NCI-H2107 (cell line): ENCODE data around the gene UBFD1.
"Not testable (repeated sequence)": the region's sequence is repeated elsewhere in the genome, so short reads cannot be mapped to it uniquely, and the experiment has no call there.

ENCODE experiments used
- DNase-seq: peaks from one replicate; lab custom pipeline; 2025; lab: John Stamatoyannopoulos, UW

The UBFD1 gene, protein sequence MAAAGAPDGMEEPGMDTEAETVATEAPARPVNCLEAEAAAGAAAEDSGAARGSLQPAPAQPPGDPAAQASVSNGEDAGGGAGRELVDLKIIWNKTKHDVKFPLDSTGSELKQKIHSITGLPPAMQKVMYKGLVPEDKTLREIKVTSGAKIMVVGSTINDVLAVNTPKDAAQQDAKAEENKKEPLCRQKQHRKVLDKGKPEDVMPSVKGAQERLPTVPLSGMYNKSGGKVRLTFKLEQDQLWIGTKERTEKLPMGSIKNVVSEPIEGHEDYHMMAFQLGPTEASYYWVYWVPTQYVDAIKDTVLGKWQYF

DNA sequence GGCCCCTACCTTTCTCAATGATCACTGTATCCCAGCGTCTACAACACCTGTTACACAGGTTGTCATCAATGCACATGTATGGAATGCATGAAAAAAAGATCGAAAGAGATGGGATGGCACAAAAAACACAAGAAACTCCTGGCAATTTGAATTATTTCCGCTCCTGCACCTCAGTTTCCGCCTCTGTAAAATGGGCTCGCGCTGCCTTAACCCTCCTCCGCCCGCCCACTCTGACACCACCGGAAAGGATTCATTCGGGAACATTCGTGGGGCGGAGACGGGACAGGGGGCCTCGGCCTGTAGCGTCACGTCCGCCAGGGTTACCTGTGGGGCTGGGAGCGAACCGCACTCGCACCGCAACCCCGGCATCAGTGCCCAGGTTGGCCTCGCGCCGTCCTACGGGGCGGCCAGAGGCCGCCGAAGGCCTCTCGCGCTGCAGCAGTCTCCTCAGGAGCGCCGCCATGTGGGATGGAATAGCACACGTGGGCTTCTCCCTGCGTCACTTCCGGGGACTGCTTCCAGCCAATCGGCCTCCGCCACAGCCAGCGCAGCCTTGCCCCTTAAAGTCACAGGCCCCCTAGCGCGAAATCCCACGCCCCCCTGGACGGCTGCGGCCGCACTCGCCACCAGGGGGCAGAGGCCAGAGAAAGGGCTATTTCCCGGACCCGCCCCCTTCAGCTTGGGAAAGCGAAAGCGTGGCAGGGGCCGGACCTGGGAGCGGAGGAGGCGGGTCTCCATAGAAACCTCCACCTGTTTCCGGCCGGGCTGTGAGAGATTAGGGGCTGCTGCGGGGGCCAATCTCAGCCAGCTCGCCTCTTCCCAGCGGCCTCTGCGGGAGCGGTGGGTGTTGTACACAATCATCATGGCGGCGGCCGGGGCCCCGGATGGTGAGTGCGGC is at the start of gene UBFD1, which contains the start of gene EARS2:
TSS of gene UBFD1 (plus strand) at position 847 of the 898 bp plus-strand sequence. CDS start at position 863, 16 bp downstream.
TSS of gene EARS2 (minus strand) at position 470 of the 898 bp plus-strand sequence. CDS start at position 463, 7 bp downstream.
- DNase-seq = peak; percentile 99

DNA sequence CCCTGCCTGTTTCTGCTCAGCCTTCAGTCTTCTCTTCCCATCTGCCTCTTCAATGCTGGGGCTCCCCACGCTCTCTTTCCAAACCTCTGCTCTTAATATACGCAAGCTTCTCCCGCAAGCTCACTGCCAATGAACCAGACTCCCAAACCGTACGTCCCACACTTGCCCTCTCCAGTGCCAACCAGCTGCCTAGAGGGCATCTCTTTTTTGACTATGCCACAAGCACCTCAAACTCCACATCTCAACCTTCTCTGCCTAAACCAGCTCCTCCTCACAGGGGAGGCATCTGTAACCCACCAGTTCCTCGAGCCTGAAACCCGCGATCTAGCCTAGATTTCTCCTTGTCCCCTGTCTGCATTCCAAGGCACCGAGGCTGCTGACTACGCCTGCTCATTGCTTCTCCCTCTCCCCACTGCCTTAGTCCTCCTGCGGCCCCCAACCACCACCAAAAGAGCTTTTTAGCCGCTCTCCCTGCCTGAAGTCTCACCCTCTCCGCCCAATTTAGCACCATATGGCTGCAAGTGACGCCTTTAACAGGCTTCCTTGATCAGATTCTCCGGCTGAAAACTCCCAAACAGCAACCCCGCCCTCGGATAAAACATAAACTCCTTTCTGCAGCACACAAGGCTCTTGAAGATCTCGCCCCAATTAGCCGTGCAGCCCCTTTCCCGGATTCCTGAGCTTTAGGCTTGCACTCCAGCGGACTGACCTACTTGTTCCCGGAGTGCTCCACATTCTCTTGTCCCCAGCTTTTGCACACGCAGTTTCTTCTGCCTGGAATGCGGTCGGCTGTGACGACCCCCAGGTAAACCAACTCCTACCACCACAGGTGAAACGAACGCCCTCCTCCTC is 48.7 kb upstream of the UBFD1 start:
- no peak for DNase-seq

DNA sequence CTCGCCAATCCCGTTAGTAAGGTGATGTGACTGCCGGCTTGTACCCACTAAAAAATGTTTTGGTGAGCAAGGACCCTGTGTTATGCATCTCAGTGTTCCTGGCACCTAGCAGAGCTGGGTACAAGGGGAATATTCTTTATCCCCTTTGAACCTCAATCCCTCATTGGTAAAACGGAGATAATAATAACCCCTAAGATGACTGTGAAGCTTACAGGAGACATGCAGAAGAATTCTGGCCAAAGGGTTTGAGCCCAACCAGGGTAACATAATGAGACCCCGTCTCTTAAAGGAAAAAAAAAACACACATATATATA is 48.1 kb upstream of the UBFD1 start:
- no peak for DNase-seq

DNA sequence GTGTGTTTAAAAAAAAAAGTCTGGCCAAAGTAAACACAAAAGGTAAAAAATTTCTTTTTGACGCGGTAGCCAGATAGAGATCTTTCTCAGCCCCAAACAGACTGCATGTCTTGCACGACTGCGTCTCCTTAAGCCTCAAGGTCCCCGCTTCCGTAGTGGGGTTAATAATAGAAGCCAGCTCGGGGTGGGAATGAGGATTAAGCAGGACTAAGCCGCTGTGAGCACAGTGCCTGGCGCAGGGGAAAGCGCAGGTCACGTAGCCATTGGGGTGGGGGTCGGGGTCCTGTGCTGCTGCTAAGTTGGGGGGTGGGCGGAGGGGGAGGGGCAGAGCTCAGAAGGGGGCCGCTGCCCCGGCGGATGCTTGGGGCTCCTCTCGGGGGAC is 47.8 kb upstream of the UBFD1 start:
- DNase-seq = no peak

DNA sequence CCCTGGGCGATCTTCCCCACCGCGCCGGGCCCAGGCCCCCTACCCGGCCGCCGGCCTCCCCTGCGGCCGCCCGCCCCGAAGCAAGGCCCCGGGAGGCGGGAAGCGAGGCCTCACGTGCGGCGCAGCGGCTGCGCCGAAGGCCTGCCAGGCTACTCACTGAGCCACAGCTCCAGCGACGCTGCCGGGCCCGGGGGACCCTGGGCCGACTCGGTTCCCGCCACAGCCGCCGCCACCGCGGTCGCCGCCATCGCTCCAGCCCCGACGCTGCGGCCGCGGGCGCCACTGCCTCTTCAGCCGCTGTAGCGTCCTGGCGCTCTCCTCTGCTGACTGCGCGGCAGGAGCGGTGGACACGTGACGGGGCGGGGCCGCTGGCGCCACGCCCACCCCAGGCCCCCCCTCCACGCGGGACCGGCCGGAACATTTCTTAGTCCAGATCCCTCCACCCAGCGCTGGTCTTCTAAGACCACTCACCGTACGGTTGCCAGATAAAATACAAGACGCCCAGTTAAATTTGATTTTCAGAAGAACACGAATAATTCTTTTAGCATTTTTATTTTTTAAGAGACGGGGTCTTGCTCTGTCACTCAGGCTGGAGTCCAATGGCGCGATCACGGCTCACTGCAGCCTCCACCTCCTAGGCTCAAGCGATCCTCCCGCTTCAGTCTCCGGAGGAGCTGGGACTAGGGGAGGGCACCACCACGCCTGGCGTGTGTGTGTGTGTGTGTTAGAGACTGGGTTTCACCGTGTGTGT is 47.2 kb upstream of the UBFD1 start, which contains the start of gene GGA2:
TSS of gene GGA2 (minus strand) at position 331 of the 751 bp plus-strand sequence. CDS start at position 248, 83 bp downstream.
- DNase-seq = peak; percentile 21

DNA sequence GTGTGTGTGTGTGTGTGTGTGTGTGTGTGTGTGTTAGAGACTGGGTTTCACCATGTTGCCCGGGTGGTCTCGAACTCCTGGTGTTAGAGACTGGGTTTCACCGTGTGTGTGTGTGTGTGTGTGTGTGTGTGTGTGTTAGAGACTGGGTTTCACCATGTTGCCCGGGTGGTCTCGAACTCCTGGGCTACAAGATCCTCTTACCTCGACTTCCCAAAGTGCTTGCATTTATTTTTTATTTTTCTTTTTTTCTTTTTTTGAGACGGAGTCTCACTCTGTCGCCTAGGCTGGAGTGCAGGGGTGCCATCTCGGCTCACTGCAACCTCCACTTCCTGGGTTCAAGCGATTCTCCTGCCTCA is 46.6 kb upstream of the UBFD1 start:
- not testable (repeated sequence) for DNase-seq

DNA sequence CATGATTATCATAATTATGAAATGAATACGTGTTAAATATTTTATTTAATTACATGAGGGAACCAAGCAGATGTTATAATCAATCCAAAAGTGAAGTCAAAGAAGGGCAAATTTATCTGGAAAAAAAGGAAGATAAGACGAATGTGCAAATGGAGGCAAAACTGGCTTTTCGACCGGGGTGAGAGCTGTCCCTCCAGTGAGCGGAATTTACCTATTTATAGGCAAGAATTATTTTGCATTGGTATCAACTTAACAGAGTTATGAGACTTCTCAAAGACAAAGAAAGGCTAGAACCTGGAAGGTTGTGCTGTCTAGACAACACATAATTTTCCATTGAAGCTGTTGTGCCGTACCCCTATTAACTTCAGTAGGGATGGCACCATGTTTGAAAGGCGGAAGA is 45.8 kb upstream of the UBFD1 start:
- DNase-seq = no peak

DNA sequence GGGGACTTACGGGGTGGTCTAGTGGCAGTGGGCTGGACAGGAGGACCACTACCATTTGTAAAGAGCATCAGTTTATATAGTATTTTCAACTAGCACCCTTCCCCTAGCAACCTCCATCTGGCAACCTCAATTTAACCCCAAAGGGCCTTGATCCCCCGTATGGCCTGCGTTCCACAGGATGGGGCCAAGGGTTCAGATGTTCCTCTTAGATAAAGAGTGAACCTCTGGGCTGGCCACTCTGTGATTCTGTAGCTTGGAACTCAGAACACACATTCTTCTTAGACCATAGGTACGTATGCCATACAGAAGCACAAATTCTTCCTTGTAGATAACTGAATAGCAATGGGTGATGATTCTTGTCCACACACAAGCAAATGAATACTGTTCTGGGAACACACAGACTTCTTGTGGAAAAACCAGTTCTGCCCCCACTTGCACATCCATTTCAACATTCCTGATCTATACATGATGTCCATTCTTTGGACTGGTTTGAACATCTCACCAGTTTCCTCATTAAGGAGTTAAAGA is 45.3 kb upstream of the UBFD1 start:
- no peak for DNase-seq

DNA sequence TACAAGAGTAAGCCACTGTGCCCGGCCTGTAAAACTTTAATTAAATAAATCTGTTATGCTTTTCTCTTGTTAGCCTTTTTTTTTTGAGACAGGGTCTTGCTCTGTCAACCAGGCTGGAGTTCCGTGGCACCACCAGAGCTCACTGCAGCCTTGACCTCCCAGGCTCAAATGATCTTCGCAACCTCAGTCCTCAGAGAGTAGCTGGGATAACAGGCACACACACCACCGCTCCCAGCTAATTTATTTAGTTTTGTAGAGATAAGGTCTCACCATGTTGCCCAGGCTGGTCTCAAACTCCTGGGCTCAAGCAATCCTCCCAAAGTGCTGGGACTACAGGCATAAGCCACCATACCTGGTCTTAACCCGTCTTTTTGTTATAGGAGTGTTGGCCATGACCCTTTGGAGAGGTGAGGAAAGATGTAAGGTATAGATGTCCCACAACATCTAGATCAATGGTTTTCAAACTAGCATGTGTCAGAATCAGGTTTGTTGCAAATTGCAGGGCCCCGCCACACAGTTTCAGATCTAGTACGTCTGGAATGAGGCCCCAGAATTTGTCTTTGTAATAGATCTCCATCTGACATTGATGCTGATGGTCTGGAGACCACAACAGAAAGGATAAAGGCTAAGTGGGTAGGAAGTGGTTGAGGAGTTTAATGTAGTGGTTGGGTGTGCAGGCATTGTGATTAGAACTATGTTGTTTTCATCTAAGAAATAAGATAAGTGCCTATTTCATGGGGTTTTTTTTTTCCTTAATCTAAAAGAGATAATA is 43.0 kb upstream of the UBFD1 start:
- no peak for DNase-seq

DNA sequence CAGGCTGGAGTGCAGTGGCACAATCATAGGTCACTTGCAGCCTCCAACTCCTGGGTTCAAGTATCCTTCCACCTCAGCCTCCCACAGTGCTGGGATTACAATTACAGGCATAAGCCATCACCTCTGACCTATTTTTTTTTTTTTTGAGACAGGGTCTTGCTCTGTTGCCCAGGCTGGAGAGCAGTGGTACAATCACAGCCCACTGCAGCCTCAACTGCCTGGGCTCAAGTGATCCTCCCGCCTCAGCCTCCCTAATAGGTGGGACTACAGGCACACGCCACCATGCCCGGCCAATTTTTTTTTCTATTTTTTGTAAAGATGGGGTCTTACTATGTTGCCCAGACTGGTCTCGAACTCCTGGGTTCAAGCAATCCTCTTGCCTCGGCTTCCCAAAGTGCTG is 41.6 kb upstream of the UBFD1 start:
- no peak for DNase-seq

DNA sequence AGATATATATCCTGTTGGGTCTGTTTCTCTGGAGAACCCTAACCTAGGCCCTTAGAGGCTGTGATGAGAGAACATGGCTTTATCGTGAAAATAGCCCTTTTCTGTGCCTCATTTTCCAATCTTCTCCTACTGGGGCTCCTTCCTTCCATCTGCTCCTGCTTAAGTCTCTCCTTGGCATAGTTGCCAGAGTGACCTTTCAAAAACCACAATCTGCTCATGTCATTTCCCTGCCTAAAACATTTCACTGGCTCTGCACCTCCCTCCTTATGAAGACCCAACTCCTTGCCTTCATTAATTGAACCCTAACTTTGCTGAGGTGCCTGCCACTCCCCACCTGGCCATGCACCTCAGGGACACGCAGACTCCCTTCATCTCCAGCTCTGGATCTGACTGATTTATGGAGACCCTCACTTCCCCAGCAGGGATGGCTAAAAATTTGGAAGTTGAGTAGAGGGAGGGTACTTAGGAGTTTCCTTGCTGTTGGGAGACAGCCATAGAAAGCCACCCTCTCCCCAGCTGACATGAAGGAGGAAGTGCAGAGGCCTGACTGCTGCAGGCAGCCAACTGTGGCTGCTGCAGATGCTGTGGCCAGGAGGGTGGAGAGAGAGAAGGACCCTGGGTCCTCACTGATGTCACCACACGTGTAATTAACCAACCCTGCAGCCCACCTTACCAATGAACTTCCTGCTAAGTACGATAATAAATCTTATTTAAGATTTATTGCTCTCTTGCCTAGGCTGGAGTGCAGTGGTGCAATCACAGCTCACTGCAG is 41.0 kb upstream of the UBFD1 start:
- DNase-seq = no peak

DNA sequence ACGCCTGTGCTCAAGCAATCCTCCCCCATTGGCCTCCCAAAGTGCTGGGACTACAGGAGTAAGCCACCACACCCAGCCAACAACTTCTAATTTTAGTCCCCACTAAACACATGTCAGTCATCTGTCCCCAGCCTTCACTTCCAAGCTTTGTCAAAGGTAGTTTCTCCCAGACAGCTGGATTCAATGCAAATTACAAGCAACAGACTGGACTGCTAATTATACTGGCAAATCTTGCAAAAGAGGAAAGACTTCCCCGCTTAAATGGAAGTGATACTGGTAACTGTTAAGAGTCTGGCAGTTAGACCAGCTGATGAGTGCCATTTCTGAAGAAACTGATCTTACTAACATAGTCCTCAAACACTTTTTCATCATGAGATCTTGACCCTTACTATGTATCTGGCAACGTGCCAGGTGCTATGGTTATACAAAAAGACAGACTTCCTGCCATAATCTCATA is 39.1 kb upstream of the UBFD1 start:
- no peak for DNase-seq

DNA sequence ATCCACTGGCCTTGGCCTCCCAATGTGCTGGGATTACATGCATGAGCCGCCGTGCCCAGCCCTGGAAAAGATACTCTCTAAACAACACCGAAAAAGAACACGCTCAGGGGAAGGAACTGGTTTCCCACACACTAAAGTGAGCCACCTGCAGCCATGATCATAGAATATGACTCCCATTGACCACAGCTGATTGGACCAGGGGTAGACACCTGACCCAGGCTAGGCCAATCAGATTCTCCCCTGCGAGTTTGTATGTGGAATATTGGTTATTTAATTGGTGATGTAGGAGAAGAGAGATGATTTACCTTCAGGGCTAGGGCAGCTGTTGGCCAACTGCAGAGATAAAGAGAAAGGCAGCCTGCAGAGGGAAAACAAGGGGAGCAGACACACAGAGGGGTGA is 38.2 kb upstream of the UBFD1 start:
- no peak for DNase-seq

DNA sequence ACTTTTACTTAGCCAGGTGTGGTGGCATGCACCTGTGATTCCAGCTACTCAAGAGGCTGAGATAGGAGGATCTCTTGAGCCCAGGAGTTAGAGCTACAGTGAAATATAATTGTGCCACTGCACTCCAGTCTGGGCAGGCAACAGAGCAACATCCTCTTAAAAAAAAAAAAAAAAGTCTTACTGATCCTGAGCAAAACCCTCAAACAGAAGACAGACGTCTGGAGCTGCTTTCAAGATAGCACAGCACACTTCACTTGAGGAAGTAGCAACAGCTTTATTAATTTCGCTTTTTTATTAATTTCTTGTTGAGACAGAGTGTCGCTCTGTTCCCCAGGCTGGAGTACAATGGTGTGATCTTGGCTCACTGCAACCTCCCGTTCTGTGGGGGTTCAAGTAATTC is 37.0 kb upstream of the UBFD1 start:
- no peak for DNase-seq

DNA sequence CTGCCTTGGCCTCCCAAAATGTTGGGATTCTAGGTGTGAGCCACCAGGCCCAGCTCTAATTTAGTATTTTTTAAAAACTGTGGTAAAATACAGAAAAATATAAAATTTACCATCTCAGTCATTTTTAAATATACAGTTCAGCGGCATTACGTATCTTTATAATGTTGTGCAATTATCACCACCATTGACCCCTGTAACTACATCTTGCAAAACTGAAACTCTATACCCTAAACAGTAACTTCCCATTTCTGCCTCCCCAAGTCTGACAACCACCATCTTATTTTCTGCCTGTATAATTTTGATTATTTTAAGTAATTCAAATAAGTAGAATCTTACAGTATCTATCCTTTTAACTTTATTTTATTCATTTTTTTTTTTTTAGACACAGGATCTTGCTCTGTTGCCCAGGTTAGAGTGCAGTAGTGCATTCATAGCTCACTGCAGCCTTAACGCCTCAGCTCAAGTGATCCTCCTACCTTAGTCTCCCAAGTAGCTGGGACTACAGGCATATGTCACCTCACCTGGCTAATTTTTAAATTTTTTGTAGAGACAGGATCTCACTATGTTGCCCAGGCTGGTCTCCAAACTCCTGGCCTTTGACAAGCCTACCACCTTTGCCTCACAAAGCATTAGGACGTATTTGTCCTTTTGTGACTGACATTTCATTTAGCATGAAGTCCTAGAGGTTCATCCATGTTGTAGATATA is 36.3 kb upstream of the UBFD1 start:
- DNase-seq = no peak

DNA sequence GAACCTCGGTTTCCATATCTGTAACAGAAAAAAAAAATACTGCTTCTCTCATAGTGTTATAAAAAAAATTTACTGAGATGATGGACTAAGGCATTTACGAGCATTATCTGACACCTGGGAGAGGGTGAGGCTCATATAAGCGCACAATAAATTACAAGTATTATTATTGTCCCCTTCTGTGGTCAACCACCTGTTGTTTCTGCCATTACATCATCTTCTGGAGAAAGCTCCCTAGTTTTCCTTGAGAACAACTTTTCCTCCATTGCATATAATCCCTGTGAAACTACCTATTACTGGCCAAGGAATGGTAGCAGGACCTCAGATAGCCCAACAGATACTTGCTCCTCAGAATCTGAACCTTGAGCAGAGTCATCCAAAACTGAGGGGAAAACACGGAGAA is 35.6 kb upstream of the UBFD1 start:
- DNase-seq = no peak

DNA sequence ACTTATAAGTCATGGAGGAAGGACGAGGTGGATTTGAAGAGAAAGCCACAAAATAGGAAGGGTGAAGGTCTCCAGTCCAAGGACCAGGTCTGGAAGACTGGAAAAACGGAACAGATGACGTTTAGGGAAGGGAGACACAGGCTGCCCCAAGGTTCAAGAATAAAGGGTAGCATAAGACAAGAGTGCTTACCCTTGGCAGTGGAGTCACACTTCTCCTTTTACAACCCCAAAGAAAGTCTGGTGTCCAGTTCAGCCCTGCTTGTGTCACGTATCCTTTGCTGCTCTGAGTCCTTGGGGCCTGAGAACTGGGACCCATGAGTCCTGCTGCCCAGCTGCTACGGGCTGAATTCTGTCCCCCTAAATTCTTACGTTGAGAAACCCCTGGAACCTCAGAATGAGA is 34.2 kb upstream of the UBFD1 start:
- no peak for DNase-seq

DNA sequence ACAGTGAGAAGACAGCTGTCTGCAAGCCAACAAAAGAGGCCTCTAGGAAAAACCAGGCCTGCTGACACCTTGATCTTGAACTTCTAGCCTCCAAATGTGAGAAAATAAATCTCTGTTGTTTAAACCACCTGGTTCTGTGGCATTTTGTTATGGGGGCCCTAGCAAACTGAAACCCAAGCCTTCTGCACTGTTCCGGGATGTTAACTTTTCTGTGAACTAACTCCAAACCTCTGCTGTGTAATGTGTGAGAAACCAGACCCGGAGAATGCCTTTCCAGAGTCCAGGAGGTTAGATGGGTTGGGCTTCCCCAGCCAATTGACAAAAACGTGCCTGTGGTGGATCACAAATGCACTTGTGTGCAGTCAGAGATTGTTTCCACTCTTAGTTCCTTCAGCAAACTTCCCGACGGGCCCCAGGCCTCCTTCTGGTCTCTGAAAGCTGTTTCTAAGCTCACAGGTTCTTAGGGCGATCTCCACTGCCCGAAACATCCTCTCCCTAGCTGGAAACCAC is 33.6 kb upstream of the UBFD1 start:
- DNase-seq = no peak

DNA sequence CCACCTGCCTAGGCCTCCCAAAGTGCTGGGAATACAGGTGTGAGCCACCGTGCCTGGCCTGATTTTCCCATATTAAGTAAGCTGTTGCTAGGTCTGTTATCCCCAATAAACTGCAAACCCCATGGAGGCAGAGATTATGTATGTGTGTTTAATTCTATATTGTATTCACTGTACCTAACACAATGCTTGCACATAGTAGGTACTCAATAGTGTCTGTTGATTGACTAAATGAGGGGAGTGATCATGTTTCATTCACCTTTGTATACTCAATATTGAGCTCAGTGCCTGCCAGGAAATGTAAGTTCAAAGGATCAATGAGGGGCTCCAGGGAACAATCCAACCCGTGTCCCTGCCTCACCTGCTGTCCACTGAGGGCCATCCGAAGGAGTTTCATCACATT is 32.6 kb upstream of the UBFD1 start:
- no peak for DNase-seq
